Chondrocyte (in vitro differentiated cells): ENCODE results near the gene SNX24. TPM values are rescaled to one million over a fixed set of nuclear protein-coding genes. Genes with fewer than 3 reads are reported as not detected.
A peak's percentile ranks its signal among the peaks of the same experiment; 100 is the strongest.
"Not testable (repeated sequence)": the region's sequence is repeated elsewhere in the genome, so short reads cannot be mapped to it uniquely, and the experiment has no call there.

Source experiments
- DNase-seq: peaks from one replicate; pipeline ENCODE4 v3.0.0; 2021; ENCODE audit warnings: mixed read lengths, low spot score
- H3K27ac Mint-ChIP-seq: one replicate; pipeline ENCODE4 v1.8.0; 2021; ENCODE audit warnings: mild to moderate bottlenecking, moderate library complexity, mixed read lengths; ENCODE audit not compliant: unreplicated experiment
- H3K27me3 Mint-ChIP-seq: 2 replicates; pipeline ENCODE4 v1.8.0; 2021; ENCODE audit warnings: low read depth, mixed read lengths
- H3K36me3 Mint-ChIP-seq: 2 replicates; pipeline ENCODE4 v1.8.0; 2021; ENCODE audit warnings: low read depth, mixed read lengths
- H3K4me1 Mint-ChIP-seq: 2 replicates; pipeline ENCODE4 v1.8.0; 2021; ENCODE audit warnings: low read depth, mild to moderate bottlenecking, mixed read lengths
- H3K4me3 Mint-ChIP-seq: one replicate; pipeline ENCODE4 v1.8.0; 2021; ENCODE audit warnings: mild to moderate bottlenecking, moderate library complexity, mixed read lengths; ENCODE audit not compliant: unreplicated experiment
- H3K9me3 Mint-ChIP-seq: 2 replicates; pipeline ENCODE4 v1.8.0; 2021; ENCODE audit warnings: low read depth, mixed read lengths
- total RNA-seq: library from RNA; stranded (reverse); gene quantifications from 3 replicates; pipeline ENCODE4 v1.2.1, GENCODE V29; 2021
- TF ChIP-seq, protein P1 (sequence below): fragments of 200-600 bp; sonication (generic); IDR thresholded peaks from 2 replicates; pipeline ENCODE4 v1.5.0; 2021; ENCODE audit warnings: antibody characterized with exemption, mild to moderate bottlenecking, moderate library complexity

SNX24 gene
- total RNA-seq, 1 donor from 2014 or later = 14.3 TPM

DNA sequence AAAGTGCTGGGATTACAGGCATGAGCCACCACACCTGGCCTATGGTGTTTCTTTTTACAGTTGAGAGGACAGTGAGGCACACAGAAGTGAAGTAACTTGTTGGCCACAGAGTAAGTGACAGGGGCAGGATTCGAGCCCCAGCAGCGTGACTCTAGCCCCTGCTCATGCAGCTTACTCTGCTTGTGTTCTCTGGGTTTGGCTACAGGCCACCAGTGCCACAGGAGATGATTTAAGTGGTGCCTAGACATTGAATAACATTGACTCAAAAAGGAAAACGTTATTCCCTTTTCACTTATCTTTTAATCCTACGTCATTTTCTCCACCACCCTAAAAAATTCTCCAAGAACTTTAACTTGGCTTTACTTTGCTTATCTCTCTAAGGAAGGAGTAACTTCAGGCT lies 61.4 kb downstream of the SNX24 start:
- DNase-seq = no peak
- TF ChIP-seq, protein P1, sequence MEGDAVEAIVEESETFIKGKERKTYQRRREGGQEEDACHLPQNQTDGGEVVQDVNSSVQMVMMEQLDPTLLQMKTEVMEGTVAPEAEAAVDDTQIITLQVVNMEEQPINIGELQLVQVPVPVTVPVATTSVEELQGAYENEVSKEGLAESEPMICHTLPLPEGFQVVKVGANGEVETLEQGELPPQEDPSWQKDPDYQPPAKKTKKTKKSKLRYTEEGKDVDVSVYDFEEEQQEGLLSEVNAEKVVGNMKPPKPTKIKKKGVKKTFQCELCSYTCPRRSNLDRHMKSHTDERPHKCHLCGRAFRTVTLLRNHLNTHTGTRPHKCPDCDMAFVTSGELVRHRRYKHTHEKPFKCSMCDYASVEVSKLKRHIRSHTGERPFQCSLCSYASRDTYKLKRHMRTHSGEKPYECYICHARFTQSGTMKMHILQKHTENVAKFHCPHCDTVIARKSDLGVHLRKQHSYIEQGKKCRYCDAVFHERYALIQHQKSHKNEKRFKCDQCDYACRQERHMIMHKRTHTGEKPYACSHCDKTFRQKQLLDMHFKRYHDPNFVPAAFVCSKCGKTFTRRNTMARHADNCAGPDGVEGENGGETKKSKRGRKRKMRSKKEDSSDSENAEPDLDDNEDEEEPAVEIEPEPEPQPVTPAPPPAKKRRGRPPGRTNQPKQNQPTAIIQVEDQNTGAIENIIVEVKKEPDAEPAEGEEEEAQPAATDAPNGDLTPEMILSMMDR = no peak
- Mint-ChIP-seq H3K36me3 (no peaks in the 10 kb centered on the region), H3K4me1 (peaks cover 38% of the 10 kb centered on the region), H3K4me3 (no peak overlapping the region), H3K27me3 (no peaks in the 10 kb centered on the region), H3K27ac (peak overlapping the region; percentile 71), H3K9me3 (no peaks in the 10 kb centered on the region)

DNA sequence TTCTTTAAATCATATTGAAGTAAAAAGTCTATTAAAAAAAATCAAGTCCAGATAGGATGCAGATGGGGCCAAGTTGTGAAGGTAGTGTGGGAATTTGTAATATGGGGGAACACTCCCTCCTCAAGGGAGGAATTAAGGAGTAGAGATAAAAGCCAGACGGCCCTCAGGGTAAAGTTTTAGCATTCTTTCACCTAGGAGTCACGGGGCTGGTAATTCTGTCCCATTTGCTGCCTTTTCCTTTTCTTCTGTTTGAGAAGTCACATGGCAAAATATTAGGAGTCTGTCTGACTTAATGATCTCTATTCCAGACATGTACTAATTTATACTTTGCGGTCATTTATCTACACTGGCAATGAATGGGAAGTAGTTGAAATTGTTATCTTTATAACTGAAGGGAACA lies 61.9 kb downstream of the SNX24 start:
- no peaks in the 10 kb centered on the region for H3K9me3 Mint-ChIP-seq
- no peak for DNase-seq
- peak overlapping the region; percentile 71 for H3K27ac Mint-ChIP-seq
- TF ChIP-seq, protein P1 = no peak
- H3K4me3 Mint-ChIP-seq = peak overlapping the region; percentile 35
- no peaks in the 10 kb centered on the region for H3K36me3 Mint-ChIP-seq
- no peaks in the 10 kb centered on the region for H3K27me3 Mint-ChIP-seq
- peaks cover 34% of the 10 kb centered on the region for H3K4me1 Mint-ChIP-seq

DNA sequence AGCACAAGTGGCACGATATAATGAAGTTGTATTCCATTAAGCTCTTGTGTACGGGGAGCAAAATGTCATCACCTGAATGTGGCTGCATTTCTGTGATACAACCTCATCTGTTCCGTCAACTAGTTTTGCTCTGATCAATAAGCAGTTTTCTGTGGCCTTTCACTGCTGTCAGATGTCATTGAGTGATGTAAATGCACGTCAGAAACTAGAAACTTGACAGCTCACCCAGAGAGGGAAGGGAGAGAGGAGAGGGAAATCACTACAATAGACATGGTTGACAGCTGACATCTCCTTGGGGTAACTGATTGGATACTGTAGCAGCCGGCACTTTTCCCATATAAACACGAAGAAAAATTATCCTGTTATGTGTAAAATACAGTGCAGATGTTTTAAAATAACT lies 62.7 kb downstream of the SNX24 start:
- H3K9me3 Mint-ChIP-seq = no peaks in the 10 kb centered on the region
- H3K4me3 Mint-ChIP-seq = no peak overlapping the region
- no peaks in the 10 kb centered on the region for H3K27me3 Mint-ChIP-seq
- TF ChIP-seq, protein P1 = no peak
- H3K27ac Mint-ChIP-seq = peak overlapping the region; percentile 19
- peaks cover 31% of the 10 kb centered on the region for H3K4me1 Mint-ChIP-seq
- DNase-seq = no peak
- H3K36me3 Mint-ChIP-seq = no peaks in the 10 kb centered on the region

DNA sequence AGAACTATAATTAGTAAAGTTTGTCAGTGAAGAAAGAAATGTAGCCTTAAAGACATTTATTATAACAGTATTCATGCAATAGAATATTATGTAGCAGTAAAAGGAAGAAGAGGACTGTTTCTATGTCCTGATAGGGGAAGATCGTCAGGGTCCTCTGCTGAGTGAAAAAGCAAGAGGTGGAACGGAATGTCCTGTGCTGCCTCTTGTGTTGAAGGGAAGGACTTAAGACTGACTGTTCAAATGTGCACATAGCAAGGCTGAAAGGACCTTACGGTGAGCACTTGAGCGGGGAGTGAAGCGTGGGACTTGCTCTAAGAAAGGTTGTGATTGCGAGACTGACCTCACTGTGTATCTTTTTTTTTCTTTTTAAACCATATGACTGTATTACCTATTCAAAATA lies 63.2 kb downstream of the SNX24 start:
- Mint-ChIP-seq H3K4me3 (no peak overlapping the region), H3K4me1 (peaks cover 31% of the 10 kb centered on the region), H3K27ac (no peak overlapping the region), H3K27me3 (no peaks in the 10 kb centered on the region), H3K36me3 (no peaks in the 10 kb centered on the region), H3K9me3 (no peaks in the 10 kb centered on the region)
- DNase-seq = no peak
- TF ChIP-seq, protein P1 = peak; percentile 25

DNA sequence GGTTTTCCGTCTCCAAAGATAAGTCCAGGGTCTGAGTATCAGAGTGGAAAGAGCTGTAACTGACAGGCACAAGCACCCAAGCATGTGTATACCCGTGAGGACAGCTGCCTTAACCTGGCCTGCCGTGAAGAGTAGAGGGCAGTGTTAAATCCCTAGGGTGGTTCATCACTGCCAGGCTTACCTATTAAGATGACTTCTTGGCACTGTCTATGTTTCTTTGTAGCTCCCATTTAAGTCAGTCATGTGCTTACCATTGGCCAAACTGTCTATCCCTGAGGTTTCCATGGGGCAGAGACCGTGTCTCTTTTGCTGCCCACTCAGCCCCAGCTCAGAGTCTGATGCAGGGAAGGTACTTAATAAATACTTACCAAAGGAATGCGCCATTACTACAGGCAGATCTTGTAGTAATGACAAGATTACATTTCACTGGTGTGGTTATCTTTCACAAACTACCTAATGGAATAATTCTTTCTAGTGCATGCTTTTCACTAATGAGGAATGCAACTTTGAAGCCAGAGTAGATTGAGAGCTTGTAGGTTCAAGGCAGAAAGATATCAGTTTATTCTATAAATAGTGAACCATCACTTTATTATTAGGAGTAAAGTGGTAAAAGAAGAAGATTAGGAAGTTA lies 64.2 kb downstream of the SNX24 start:
- Mint-ChIP-seq H3K36me3 (no peaks in the 10 kb centered on the region), H3K4me1 (peaks cover 31% of the 10 kb centered on the region), H3K27me3 (no peaks in the 10 kb centered on the region), H3K27ac (no peak overlapping the region), H3K4me3 (no peak overlapping the region), H3K9me3 (no peaks in the 10 kb centered on the region)
- DNase-seq = no peak
- TF ChIP-seq, protein P1 = no peak

DNA sequence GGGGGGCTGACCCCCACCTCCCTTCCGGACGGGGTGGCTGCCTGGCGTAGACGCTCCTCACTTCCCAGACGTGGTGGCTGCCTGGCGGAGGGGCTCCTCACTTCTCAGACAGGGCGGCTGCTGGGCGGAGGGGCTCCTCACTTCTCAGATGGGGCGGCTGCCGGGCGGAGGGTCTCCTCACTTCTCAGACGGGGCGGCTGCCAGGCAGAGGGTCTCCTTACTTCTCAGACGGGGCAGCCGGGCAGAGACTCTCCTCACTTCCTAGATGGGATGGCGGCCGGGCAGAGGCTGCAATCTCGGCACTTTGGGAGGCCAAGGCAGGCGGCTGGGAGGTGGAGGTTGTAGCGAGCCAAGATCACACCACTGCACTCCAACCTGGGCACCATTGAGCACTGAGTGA lies 68.0 kb downstream of the SNX24 start:
- H3K4me1 Mint-ChIP-seq = peaks cover 10% of the 10 kb centered on the region
- not testable (repeated sequence) for H3K27ac Mint-ChIP-seq

More for the DNA sequence above, 68.0 kb downstream of the SNX24 start:
- H3K27me3 Mint-ChIP-seq, H3K36me3 Mint-ChIP-seq, H3K9me3 Mint-ChIP-seq, H3K4me3 Mint-ChIP-seq, DNase-seq: not testable (repeated sequence)
